Kidney epithelial cell (primary cell): Measurements from ENCODE around the gene TPK1. TPM values are rescaled to one million over a fixed set of nuclear protein-coding genes. Genes with fewer than 3 reads are reported as not detected.

Experiments used
- DNase-seq: peaks from one replicate; pipeline ENCODE4 v3.0.0-alpha.2; 2010; ENCODE audit warnings: low read depth
- H3K27me3 ChIP-seq: 2 replicates; pipeline ENCODE4 v1.6.0; 2011; ENCODE audit warnings: low read length; ENCODE audit not compliant: control insufficient read depth, insufficient read depth
- H3K36me3 ChIP-seq: 2 replicates; pipeline ENCODE4 v1.5.1; 2011; ENCODE audit warnings: low read length; ENCODE audit not compliant: control insufficient read depth, insufficient read depth
- H3K4me3 ChIP-seq: 2 replicates; pipeline ENCODE4 v1.5.1; 2011; ENCODE audit warnings: low read depth, mild to moderate bottlenecking, control low read depth, low read length
- total RNA-seq: library from RNA; depleted of rRNA; stranded (reverse); fragments of >200 nt; gene quantifications from 2 replicates; pipeline ENCODE4 v1.2.3, GENCODE V29; 2015
- TF ChIP-seq, protein P1 (sequence below): IDR thresholded peaks from 2 replicates; pipeline ENCODE4 v1.5.1; 2011; ENCODE audit warnings: mild to moderate bottlenecking, moderate library complexity, low read length, control low read depth, inconsistent platforms; ENCODE audit not compliant: insufficient read depth, poor library complexity, severe bottlenecking

The TPK1 gene
- total RNA-seq, 1 donor from 2014 or later = 3.8 TPM

GRCh38 chr7:144508702-144509101, 327.2 kb downstream of the TPK1 start:
- TF ChIP-seq, protein P1, sequence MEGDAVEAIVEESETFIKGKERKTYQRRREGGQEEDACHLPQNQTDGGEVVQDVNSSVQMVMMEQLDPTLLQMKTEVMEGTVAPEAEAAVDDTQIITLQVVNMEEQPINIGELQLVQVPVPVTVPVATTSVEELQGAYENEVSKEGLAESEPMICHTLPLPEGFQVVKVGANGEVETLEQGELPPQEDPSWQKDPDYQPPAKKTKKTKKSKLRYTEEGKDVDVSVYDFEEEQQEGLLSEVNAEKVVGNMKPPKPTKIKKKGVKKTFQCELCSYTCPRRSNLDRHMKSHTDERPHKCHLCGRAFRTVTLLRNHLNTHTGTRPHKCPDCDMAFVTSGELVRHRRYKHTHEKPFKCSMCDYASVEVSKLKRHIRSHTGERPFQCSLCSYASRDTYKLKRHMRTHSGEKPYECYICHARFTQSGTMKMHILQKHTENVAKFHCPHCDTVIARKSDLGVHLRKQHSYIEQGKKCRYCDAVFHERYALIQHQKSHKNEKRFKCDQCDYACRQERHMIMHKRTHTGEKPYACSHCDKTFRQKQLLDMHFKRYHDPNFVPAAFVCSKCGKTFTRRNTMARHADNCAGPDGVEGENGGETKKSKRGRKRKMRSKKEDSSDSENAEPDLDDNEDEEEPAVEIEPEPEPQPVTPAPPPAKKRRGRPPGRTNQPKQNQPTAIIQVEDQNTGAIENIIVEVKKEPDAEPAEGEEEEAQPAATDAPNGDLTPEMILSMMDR = no peak
- DNase-seq = no peak
- Histone ChIP-seq H3K36me3 (no peaks in the 10 kb centered on the region), H3K27me3 (no peaks in the 10 kb centered on the region), H3K4me3 (no peak overlapping the region)

GRCh38 chr7:144503215-144503614, 332.6 kb downstream of the TPK1 start:
- no peak for DNase-seq
- Histone ChIP-seq H3K36me3 (no peaks in the 10 kb centered on the region), H3K4me3 (no peak overlapping the region), H3K27me3 (no peaks in the 10 kb centered on the region)
- TF ChIP-seq, protein P1 = no peak

- Histone ChIP-seq H3K36me3 (no peaks in the 10 kb centered on the region), H3K27me3 (no peaks in the 10 kb centered on the region), H3K4me3 (no peak overlapping the region)
- TF ChIP-seq, protein P1 = no peak
- no peak for DNase-seq
These were observed 335.6 kb downstream of the TPK1 start for GRCh38 chr7:144500225-144500624.

DNA sequence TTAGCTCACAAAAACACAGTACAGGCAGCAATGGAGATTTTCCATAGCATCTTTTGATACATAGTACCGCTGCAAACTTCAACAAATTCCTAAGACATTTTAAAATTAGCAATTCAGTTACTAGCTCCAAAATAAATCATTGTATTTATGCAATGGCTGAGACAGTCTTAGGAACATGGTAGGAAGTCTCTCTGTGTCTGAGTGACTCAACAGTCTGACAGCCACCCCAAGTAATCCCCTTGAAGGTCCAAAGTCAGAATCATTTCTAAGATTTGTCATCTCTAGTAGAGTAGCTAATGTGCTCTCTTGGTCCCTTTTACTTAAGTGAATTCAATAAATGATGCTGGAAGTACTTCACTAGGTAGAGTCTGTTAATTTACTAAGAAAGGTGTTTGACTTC, 338.6 kb downstream of the TPK1 start:
- H3K36me3 ChIP-seq = no peaks in the 10 kb centered on the region
- H3K27me3 ChIP-seq = no peaks in the 10 kb centered on the region
- TF ChIP-seq, protein P1 = no peak
- no peak overlapping the region for H3K4me3 ChIP-seq
- no peak for DNase-seq

GRCh38 chr7:144494355-144494754, 341.5 kb downstream of the TPK1 start:
- Histone ChIP-seq H3K36me3 (no peaks in the 10 kb centered on the region), H3K4me3 (no peak overlapping the region), H3K27me3 (no peaks in the 10 kb centered on the region)
- no peak for DNase-seq
- TF ChIP-seq, protein P1 = no peak

GRCh38 chr7:144489504-144489903, 346.3 kb downstream of the TPK1 start:
- Histone ChIP-seq H3K27me3 (no peaks in the 10 kb centered on the region), H3K36me3 (no peaks in the 10 kb centered on the region), H3K4me3 (no peak overlapping the region)
- TF ChIP-seq, protein P1 = no peak
- DNase-seq = no peak
